Right lobe of liver (tissue), 4 donors: ENCODE data around the gene DEFB112.

Source experiments
- CTCF ChIP-seq, 4 donors: fragments of 200-600 bp in 3 of 4; fragments of 450-650 bp in 1 of 4; IDR thresholded peaks; one replicate each; pipeline versions ENCODE4 v1.5.1 to v1.8.0; 2016 to 2022; ENCODE audit warnings: antibody characterized with exemption in 4 of 4, mild to moderate bottlenecking in 2 of 4
- POLR2A ChIP-seq: fragments of 450-650 bp; IDR thresholded peaks from one replicate; pipeline ENCODE4 v1.6.1; 2017; ENCODE audit warnings: antibody characterized with exemption, mild to moderate bottlenecking
- donor health status: DM: no; HTN: no; CAD: no.
- donor health status: DM: no; HTN: no; CAD: no.
- donor health status: DM: no; HTN: yes; CAD: no.

GRCh38 chr6:49995278-49995677, 54.5 kb downstream of the DEFB112 start:
- TF ChIP-seq CTCF (IDR thresholded peaks at IDR 0.05) (no peak), POLR2A (no peak)
